Natural killer cell (primary cell): ENCODE results near the gene DZIP1L. TPM values are rescaled to one million over a fixed set of nuclear protein-coding genes. Genes with fewer than 3 reads are reported as not detected.
A peak's percentile ranks its signal among the peaks of the same experiment; 100 is the strongest.

Experiments used
- ATAC-seq, 3 donors: fragments of 150-1000 bp in 2 of 3; fragments of 200-7000 bp in 1 of 3; cut with Tn5 transposase; 1 replicate in 1 of 3; 2 replicates in 2 of 3; pipeline ENCODE4 v1.10.0; 2021; ENCODE audit warnings: mild to moderate bottlenecking in 2 of 3, moderate library complexity in 2 of 3
- DNase-seq, 2 donors: peaks; one replicate each; pipeline versions ENCODE4 v3.0.0 to v3.0.0-alpha.2; 2013 to 2021; ENCODE audit warnings: mixed read lengths in 1 of 2
- H3K27ac ChIP-seq: one replicate; pipeline ENCODE4 v1.5.1; 2013; ENCODE audit warnings: mild to moderate bottlenecking, low read length
- H3K27me3 ChIP-seq: one replicate; pipeline ENCODE4 v1.6.1; 2013; ENCODE audit warnings: low read length; ENCODE audit not compliant: control insufficient read depth, insufficient read depth
- H3K36me3 ChIP-seq: one replicate; pipeline ENCODE4 v1.6.1; 2013; ENCODE audit warnings: low read length; ENCODE audit not compliant: control insufficient read depth, insufficient read depth
- H3K4me1 ChIP-seq: one replicate; pipeline ENCODE4 v1.6.1; 2013; ENCODE audit warnings: low read length; ENCODE audit not compliant: control insufficient read depth, insufficient read depth
- H3K4me3 ChIP-seq: one replicate; pipeline ENCODE4 v1.5.1; 2013; ENCODE audit warnings: low read length
- H3K9me3 ChIP-seq: one replicate; pipeline ENCODE4 v1.6.1; 2013; ENCODE audit warnings: low read length; ENCODE audit not compliant: control insufficient read depth, insufficient read depth
- H3K27ac Mint-ChIP-seq, 2 donors: one replicate each; pipeline ENCODE4 v1.8.0; 2022; ENCODE audit warnings: mild to moderate bottlenecking in 2 of 2, mixed read lengths in 2 of 2, moderate library complexity in 1 of 2
- H3K27me3 Mint-ChIP-seq, 2 donors: one replicate each; pipeline ENCODE4 v1.8.0; 2022; ENCODE audit warnings: low read depth in 2 of 2, mixed read lengths in 2 of 2
- H3K36me3 Mint-ChIP-seq: one replicate; pipeline ENCODE4 v1.8.0; 2022; ENCODE audit warnings: mixed read lengths
- H3K4me1 Mint-ChIP-seq, 2 donors: one replicate each; pipeline ENCODE4 v1.8.0; 2022; ENCODE audit warnings: mixed read lengths in 2 of 2
- H3K4me3 Mint-ChIP-seq: one replicate; pipeline ENCODE4 v1.8.0; 2022; ENCODE audit warnings: mild to moderate bottlenecking, moderate library complexity, mixed read lengths
- H3K9me3 Mint-ChIP-seq, 2 donors: one replicate each; pipeline ENCODE4 v1.8.0; 2022; ENCODE audit warnings: mixed read lengths in 2 of 2
- CTCF ChIP-seq: fragments of 200-600 bp; IDR thresholded peaks from one replicate; pipeline ENCODE4 v1.8.0; 2022; ENCODE audit warnings: antibody characterized with exemption
- WGBS: methylation state at CpG from one replicate; pipeline ENCODE4 v1.1.7; 2013; ENCODE audit warnings: missing lambda C conversion rate; ENCODE audit not compliant: insufficient coverage; 5-methylcytosine and 5-hydroxymethylcytosine counted together
- intact Hi-C: fragments of 100-400 bp; cut with micrococcal nuclease; formaldehyde crosslinking; loops from one replicate; pipeline ENCODE4 v1.14.2; 2022
- total RNA-seq, 4 donors: library from RNA; stranded (reverse); fragments of 120-200 nt in 1 of 4; gene quantifications; one replicate each; pipeline versions ENCODE4 v1.2.3 to v1.2.4, GENCODE V29; 2013 to 2022

DZIP1L gene
- total RNA-seq, 3 donors from 2014 or later (not counting 1 experiment from before 2014, with no cell fraction given): not detected

DNA sequence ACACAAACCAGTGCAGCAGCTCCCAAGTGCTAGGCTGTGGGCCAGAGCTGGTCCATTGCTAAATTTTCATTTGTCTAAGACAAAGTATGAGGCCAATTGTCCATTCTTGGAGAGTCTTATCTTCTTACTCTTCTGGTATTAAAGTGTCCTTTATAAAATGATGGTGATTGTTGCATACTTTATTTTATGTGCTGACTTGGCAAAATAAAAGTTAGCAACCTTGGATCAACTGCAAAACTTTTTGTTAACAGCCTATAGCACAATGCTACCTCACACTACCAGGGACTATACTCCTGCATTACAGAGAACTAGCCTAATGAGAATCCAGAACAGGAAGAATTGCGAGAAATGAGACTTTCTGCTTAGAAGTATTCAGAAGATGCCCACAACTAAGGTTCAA is 61.4 kb downstream of the DZIP1L start:
- H3K4me3 ChIP-seq: no peak overlapping the region
- no peak for DNase-seq
- WGBS: 85% methylated on average over 1 of the region's 1 CpG
- no peaks in the 10 kb centered on the region for H3K36me3 ChIP-seq
- H3K27me3 Mint-ChIP-seq: peaks cover 16 to 19% of the 10 kb centered on the region in 2 donors
- intact Hi-C loops: no loop called here
- TF ChIP-seq CTCF: no peak
- H3K4me1 Mint-ChIP-seq: no peaks in the 10 kb centered on the region
- no peaks in the 10 kb centered on the region for H3K36me3 Mint-ChIP-seq
- no peaks in the 10 kb centered on the region for H3K27me3 ChIP-seq
- no peaks in the 10 kb centered on the region for H3K4me1 ChIP-seq
- H3K9me3 ChIP-seq: peaks cover 10% of the 10 kb centered on the region
- peaks cover 3 to 9% of the 10 kb centered on the region in 2 donors for H3K9me3 Mint-ChIP-seq
- H3K4me3 Mint-ChIP-seq: no peak overlapping the region
- H3K27ac Mint-ChIP-seq: no peak overlapping the region
- no peak for ATAC-seq
- no peak overlapping the region for H3K27ac ChIP-seq

DNA sequence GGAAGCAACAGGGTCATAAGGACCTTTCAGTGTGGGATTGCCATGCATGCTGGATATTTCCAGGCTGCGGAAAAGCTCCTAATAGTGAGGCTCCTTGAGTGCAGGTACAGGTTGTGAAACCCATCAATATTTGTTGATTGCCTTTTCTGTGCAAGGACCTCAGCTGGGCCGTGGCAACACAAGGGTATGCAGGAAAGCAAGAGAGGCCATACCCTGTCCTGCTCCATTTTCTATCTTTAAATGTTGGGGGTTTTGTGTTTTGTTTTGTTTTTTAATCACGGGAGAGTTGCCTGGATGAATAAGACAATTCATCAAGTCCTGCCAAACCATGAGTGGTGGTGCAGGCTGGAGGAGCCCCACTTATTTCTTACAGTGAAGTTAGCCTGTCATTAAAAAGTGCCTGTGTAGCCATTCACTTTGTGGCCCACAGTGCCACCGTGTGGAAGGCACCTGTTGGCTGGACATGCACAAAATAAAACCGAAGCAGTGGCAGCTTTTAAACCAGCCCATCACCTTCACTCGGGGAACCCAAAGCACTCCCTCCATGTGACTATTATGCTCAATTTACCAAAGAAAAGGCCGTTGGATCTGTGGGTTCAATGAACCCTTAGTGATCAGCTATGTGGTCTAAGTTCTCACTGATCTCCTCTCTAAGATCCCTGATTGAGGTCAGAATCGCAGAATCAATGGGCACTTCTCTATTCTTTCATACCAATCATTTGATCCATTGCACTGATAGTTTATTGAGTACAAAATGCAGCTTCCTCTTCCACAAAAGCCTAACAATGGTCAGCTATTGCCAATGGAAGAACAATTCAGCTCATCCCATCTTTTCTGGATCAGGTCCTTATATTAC is 63.2 kb downstream of the DZIP1L start:
- Mint-ChIP-seq H3K36me3 (no peaks in the 10 kb centered on the region), H3K27me3 (peaks cover 12 to 19% of the 10 kb centered on the region in 2 donors)

GRCh38 chr3:138049157-138049919 is 66.1 kb downstream of the DZIP1L start:
- Mint-ChIP-seq H3K4me3 (no peak overlapping the region), H3K9me3 (peaks cover 3 to 9% of the 10 kb centered on the region in 2 donors), H3K4me1 (no peaks in the 10 kb centered on the region), H3K36me3 (no peaks in the 10 kb centered on the region), H3K27me3 (peaks cover 6 to 13% of the 10 kb centered on the region in 2 donors), H3K27ac (no peak overlapping the region)
- Histone ChIP-seq H3K27me3 (no peaks in the 10 kb centered on the region), H3K4me1 (no peaks in the 10 kb centered on the region), H3K27ac (no peak overlapping the region), H3K9me3 (peaks cover 10% of the 10 kb centered on the region), H3K4me3 (no peak overlapping the region), H3K36me3 (no peaks in the 10 kb centered on the region)
- DNase-seq: no peak
- intact Hi-C loops: no loop called here
- ATAC-seq: no peak
- no peak for TF ChIP-seq CTCF
- WGBS: 97% methylated on average over 8 of the region's 9 CpGs

More for the DNA sequence above, 63.2 kb downstream of the DZIP1L start:
- H3K9me3 Mint-ChIP-seq: peaks cover 3 to 9% of the 10 kb centered on the region in 2 donors
- no peaks in the 10 kb centered on the region for H3K4me1 ChIP-seq
- no peak overlapping the region for H3K4me3 Mint-ChIP-seq
- intact Hi-C loops: no loop called here
- TF ChIP-seq CTCF: no peak
- H3K36me3 ChIP-seq: no peaks in the 10 kb centered on the region
- no peak for ATAC-seq
- 55% methylated on average over 7 of the region's 8 CpGs for WGBS
- H3K27me3 ChIP-seq: no peaks in the 10 kb centered on the region
- H3K27ac Mint-ChIP-seq: no peak overlapping the region
- H3K4me1 Mint-ChIP-seq: no peaks in the 10 kb centered on the region
- peaks cover 10% of the 10 kb centered on the region for H3K9me3 ChIP-seq
- H3K27ac ChIP-seq: no peak overlapping the region
- DNase-seq: peak in 1 of 2 donors; percentile 9
- no peak overlapping the region for H3K4me3 ChIP-seq
